Umbilical cord (tissue), 2 donors: Measurements from ENCODE around the gene RAB13. TPM values are rescaled to one million over a fixed set of nuclear protein-coding genes. Genes with fewer than 3 reads are reported as not detected.

Source experiments
- DNase-seq: peaks from one replicate; pipeline ENCODE4 v3.0.0-alpha.2; 2015; ENCODE audit warnings: low spot score
- total RNA-seq: library from RNA; depleted of rRNA; stranded (reverse); fragments of >200 nt; gene quantifications from one replicate; pipeline ENCODE4 v1.2.3, GENCODE V29; 2014; ENCODE audit warnings: low replicate concordance; ENCODE audit not compliant: insufficient read depth

The RAB13 gene
- total RNA-seq, 1 donor from 2014 or later, result 68.9 TPM

- DNase-seq, result no peak
Observed at GRCh38 chr1:153957744-153958110, 28.4 kb downstream of the RAB13 start.

GRCh38 chr1:153956997-153957715 is 29.0 kb downstream of the RAB13 start:
- no peak for DNase-seq

GRCh38 chr1:153954826-153955225 is 31.3 kb downstream of the RAB13 start:
- DNase-seq, result no peak

GRCh38 chr1:153953859-153954365 is 32.2 kb downstream of the RAB13 start:
- DNase-seq, result no peak

- no peak for DNase-seq
Observed at GRCh38 chr1:153951801-153952200, 34.3 kb downstream of the RAB13 start.

- no peak for DNase-seq
Observed at GRCh38 chr1:153951183-153951582, 35.0 kb downstream of the RAB13 start.

GRCh38 chr1:153946622-153947241 is 39.4 kb downstream of the RAB13 start, which contains the start of gene DENND4B:
Gene DENND4B (minus strand): TSS chr1:153946718. CDS start chr1:153944374, 2,344 bp downstream.
- DNase-seq, result peak; percentile 80

- DNase-seq, result peak; percentile 73
Observed at GRCh38 chr1:153945795-153946621, 40.1 kb downstream of the RAB13 start.

- no peak for DNase-seq
Observed at GRCh38 chr1:153945131-153945794, 40.9 kb downstream of the RAB13 start.

- DNase-seq, result no peak
Observed at GRCh38 chr1:153944827-153945117, 41.4 kb downstream of the RAB13 start.

GRCh38 chr1:153944005-153944826 is 41.9 kb downstream of the RAB13 start:
- no peak for DNase-seq

- no peak for DNase-seq
Observed at GRCh38 chr1:153942766-153943549, 43.2 kb downstream of the RAB13 start.

GRCh38 chr1:153941826-153942725 is 44.1 kb downstream of the RAB13 start:
- DNase-seq, result no peak

GRCh38 chr1:153940756-153941155 is 45.4 kb downstream of the RAB13 start:
- no peak for DNase-seq

GRCh38 chr1:153939476-153939875 is 46.7 kb downstream of the RAB13 start:
- DNase-seq, result no peak

- no peak for DNase-seq
Observed at GRCh38 chr1:153938996-153939395, 47.1 kb downstream of the RAB13 start.

- no peak for DNase-seq
Observed at GRCh38 chr1:153937331-153937730, 48.8 kb downstream of the RAB13 start.

- DNase-seq, result no peak
Observed at GRCh38 chr1:153936011-153936802, 49.9 kb downstream of the RAB13 start.
